Measurements from ENCODE around the gene PTTG1IP2.

DNA sequence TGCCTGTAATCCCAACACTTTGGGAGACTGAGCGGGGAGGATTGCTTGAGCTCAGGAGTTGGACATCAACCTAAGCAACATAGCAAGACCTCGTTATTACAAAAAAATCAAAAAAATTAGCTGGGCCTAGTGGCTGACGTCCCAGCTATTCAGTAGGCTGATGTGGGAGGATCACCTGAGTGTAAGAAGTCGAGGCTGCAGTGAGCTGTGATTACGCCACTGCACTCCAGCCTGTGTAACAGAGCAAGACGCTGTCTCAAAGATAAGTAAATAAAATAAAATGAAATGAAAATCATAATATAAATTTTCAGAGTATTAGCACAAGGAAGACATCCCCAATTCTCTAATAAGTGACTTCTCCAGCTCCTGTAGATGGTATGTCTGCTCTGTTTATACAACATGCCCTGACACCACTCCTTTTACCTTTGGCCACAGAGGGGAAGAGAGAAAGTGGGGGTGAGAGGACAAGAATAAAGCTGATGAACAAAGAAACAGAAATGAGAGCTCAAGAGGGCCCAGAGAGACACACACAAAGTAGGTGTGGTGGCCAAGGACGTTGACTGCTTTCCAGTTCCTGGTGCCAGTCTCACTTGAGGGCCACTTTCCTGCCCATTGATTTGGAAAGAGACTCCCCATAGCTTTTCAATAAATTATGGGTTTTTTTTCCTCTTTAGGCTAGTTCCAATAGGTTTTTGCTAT lies 62.9 kb downstream of the PTTG1IP2 start:
- TF ChIP-seq, protein P1, sequence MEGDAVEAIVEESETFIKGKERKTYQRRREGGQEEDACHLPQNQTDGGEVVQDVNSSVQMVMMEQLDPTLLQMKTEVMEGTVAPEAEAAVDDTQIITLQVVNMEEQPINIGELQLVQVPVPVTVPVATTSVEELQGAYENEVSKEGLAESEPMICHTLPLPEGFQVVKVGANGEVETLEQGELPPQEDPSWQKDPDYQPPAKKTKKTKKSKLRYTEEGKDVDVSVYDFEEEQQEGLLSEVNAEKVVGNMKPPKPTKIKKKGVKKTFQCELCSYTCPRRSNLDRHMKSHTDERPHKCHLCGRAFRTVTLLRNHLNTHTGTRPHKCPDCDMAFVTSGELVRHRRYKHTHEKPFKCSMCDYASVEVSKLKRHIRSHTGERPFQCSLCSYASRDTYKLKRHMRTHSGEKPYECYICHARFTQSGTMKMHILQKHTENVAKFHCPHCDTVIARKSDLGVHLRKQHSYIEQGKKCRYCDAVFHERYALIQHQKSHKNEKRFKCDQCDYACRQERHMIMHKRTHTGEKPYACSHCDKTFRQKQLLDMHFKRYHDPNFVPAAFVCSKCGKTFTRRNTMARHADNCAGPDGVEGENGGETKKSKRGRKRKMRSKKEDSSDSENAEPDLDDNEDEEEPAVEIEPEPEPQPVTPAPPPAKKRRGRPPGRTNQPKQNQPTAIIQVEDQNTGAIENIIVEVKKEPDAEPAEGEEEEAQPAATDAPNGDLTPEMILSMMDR (IDR thresholded peaks at IDR 0.05) = no peak
- TF ChIP-seq POLR2A (IDR thresholded peaks at IDR 0.05) = no peak
